ENCODE results near the gene EIF4E1B.

The EIF4E1B gene

GRCh38 chr5:176606875-176607274 is 23.6 kb upstream of the EIF4E1B start:
- DNase-seq, result no peak

GRCh38 chr5:176608142-176608705 is 22.3 kb upstream of the EIF4E1B start:
- DNase-seq, result no peak

- no peak for DNase-seq
Measured at GRCh38 chr5:176608937-176609723, 21.3 kb upstream of the EIF4E1B start.

GRCh38 chr5:176609724-176610434 is 20.6 kb upstream of the EIF4E1B start, which contains the start of gene GPRIN1:
TSS of gene GPRIN1 (minus strand) at chr5:176610156. CDS start at chr5:176599834, 10,322 bp downstream.
- peak; percentile 46 for DNase-seq

GRCh38 chr5:176610435-176610773 is 20.1 kb upstream of the EIF4E1B start:
- peak; percentile 46 for DNase-seq

GRCh38 chr5:176611435-176611834 is 19.0 kb upstream of the EIF4E1B start:
- no peak for DNase-seq

GRCh38 chr5:176612008-176612407 is 18.5 kb upstream of the EIF4E1B start:
- no peak for DNase-seq

GRCh38 chr5:176612855-176613254 is 17.6 kb upstream of the EIF4E1B start:
- no peak for DNase-seq

GRCh38 chr5:176614805-176615478 is 15.5 kb upstream of the EIF4E1B start:
- no peak for DNase-seq

GRCh38 chr5:176616511-176616910 is 14.0 kb upstream of the EIF4E1B start:
- no peak for DNase-seq

- no peak for DNase-seq
Measured at GRCh38 chr5:176618783-176619182, 11.7 kb upstream of the EIF4E1B start.

- no peak for DNase-seq
Measured at GRCh38 chr5:176619203-176619568, 11.3 kb upstream of the EIF4E1B start.

GRCh38 chr5:176619569-176620332 is 10.7 kb upstream of the EIF4E1B start:
- DNase-seq, result no peak

- no peak for DNase-seq
Measured at GRCh38 chr5:176620333-176620981, 10.0 kb upstream of the EIF4E1B start.

- no peak for DNase-seq
Measured at GRCh38 chr5:176621661-176622079, 8.8 kb upstream of the EIF4E1B start.

GRCh38 chr5:176624142-176624541 is 6.3 kb upstream of the EIF4E1B start:
- no peak for DNase-seq

GRCh38 chr5:176624938-176625337 is 5.5 kb upstream of the EIF4E1B start:
- no peak for DNase-seq

- no peak for DNase-seq
Measured at GRCh38 chr5:176625512-176625911, 5.0 kb upstream of the EIF4E1B start.

GRCh38 chr5:176625966-176626875 is 4.3 kb upstream of the EIF4E1B start:
- no peak for DNase-seq

GRCh38 chr5:176626876-176627236 is 3.6 kb upstream of the EIF4E1B start:
- no peak for DNase-seq

- no peak for DNase-seq
Measured at GRCh38 chr5:176627582-176627981, 2.9 kb upstream of the EIF4E1B start.
